B cell (primary cell): Measurements from ENCODE around the gene PIM3. TPM values are rescaled to one million over a fixed set of nuclear protein-coding genes. Genes with fewer than 3 reads are reported as not detected.
A peak's percentile ranks its signal among the peaks of the same experiment; 100 is the strongest.

ENCODE experiments used
- ATAC-seq: fragments of 200-7000 bp; cut with Tn5 transposase; one replicate; pipeline ENCODE4 v1.10.0; 2021; ENCODE audit warnings: low read depth, mild to moderate bottlenecking, moderate number of reproducible peaks, moderate library complexity
- CTCF ChIA-PET: fragments of 350-600 bp; sonication (Branson Sonifier 250); formaldehyde crosslinking; loops from one replicate; lab custom pipeline; 2021; ENCODE audit warnings: antibody characterized with exemption, inconsistent platforms; lab: Charles Lee
- POLR2A ChIA-PET: fragments of 350-600 bp; sonication (Branson Sonifier 250); formaldehyde crosslinking; loops from one replicate; lab custom pipeline; 2021; ENCODE audit warnings: antibody characterized with exemption; lab: Charles Lee
- DNase-seq: peaks from one replicate; pipeline ENCODE4 v3.0.0; 2013
- H2AFZ ChIP-seq: 2 replicates; pipeline ENCODE4 v1.6.1; 2012; ENCODE audit warnings: mild to moderate bottlenecking, low read depth, low read length; ENCODE audit not compliant: insufficient read depth, poor library complexity, severe bottlenecking
- H3K27ac ChIP-seq, 2 donors: 1 replicate in 1 of 2; 2 replicates in 1 of 2; pipeline ENCODE4 v1.5.1; 2012 to 2013; ENCODE audit warnings: low read length in 2 of 2, mild to moderate bottlenecking in 2 of 2, moderate library complexity in 1 of 2
- H3K27me3 ChIP-seq, 4 experiments: fragments of 200-600 bp in 1 of 4; sonication (generic) in 1 of 4; replicated peaks in 1 of 4; 1 replicate in 2 of 4; 2 replicates in 2 of 4; pipeline versions ENCODE4 v1.6.1 to v1.7.0; 2013 to 2016; ENCODE audit warnings: low read length in 3 of 4, mild to moderate bottlenecking in 2 of 4, mixed read lengths in 1 of 4, moderate library complexity in 1 of 4; ENCODE audit not compliant: insufficient read depth in 4 of 4, control insufficient read depth in 3 of 4; ENCODE audit errors: control extremely low read depth in 1 of 4
- H3K36me3 ChIP-seq, 2 experiments: replicated peaks in 1 of 2; 1 replicate in 1 of 2; 2 replicates in 1 of 2; pipeline versions ENCODE4 v1.6.1 to v1.7.1; 2013; ENCODE audit warnings: low read length in 1 of 2; ENCODE audit not compliant: insufficient read depth in 2 of 2, control insufficient read depth in 1 of 2; ENCODE audit errors: control extremely low read depth in 1 of 2, extremely low read depth in 1 of 2
- H3K4me1 ChIP-seq, 2 donors: fragments of 200-600 bp in 1 of 2; sonication (generic) in 1 of 2; 1 replicate in 1 of 2; 2 replicates in 1 of 2; pipeline versions ENCODE4 v1.5.1 to v1.6.1; 2013 to 2017; ENCODE audit warnings: low read length in 2 of 2; ENCODE audit not compliant: control insufficient read depth in 2 of 2, insufficient read depth in 2 of 2
- H3K4me2 ChIP-seq: replicated peaks from 2 replicates; pipeline ENCODE3; 2012; ENCODE audit warnings: mild to moderate bottlenecking, low read depth, low read length; ENCODE audit not compliant: poor library complexity, severe bottlenecking
- H3K4me3 ChIP-seq, 5 experiments: fragments of 200-600 bp in 1 of 5; sonication (generic) in 1 of 5; 1 replicate in 3 of 5; 2 replicates in 2 of 5; pipeline versions ENCODE4 v1.5.1 to v1.7.0; 2011 to 2016; ENCODE audit warnings: low read length in 4 of 5, mild to moderate bottlenecking in 4 of 5, low read depth in 2 of 5, control low read depth in 1 of 5, moderate library complexity in 1 of 5; ENCODE audit not compliant: insufficient read depth in 1 of 5; ENCODE audit errors: control extremely low read depth in 1 of 5, extremely low read depth in 1 of 5
- H3K79me2 ChIP-seq: fragments of 200-600 bp; sonication (generic); one replicate; pipeline ENCODE4 v1.6.0; 2016; ENCODE audit warnings: low read length; ENCODE audit not compliant: control insufficient read depth, insufficient read depth
- H3K9ac ChIP-seq: fragments of 200-600 bp; sonication (generic); 2 replicates; pipeline ENCODE4 v1.6.1; 2017; ENCODE audit warnings: mild to moderate bottlenecking, low read length, moderate library complexity
- H3K9me3 ChIP-seq, 3 donors: one replicate each; pipeline versions ENCODE4 v1.6.1 to v1.7.1; 2013; ENCODE audit warnings: low read length in 2 of 3; ENCODE audit not compliant: control insufficient read depth in 2 of 3, insufficient read depth in 1 of 3; ENCODE audit errors: control extremely low read depth in 1 of 3
- H4K20me1 ChIP-seq: 2 replicates; pipeline ENCODE4 v1.6.0; 2012; ENCODE audit warnings: mild to moderate bottlenecking, low read length; ENCODE audit not compliant: insufficient read depth, control insufficient read depth, poor library complexity, severe bottlenecking
- H3K27ac Mint-ChIP-seq: one replicate; pipeline ENCODE4 v1.8.0; 2021; ENCODE audit warnings: mixed read lengths
- H3K27me3 Mint-ChIP-seq: one replicate; pipeline ENCODE4 v1.8.0; 2021; ENCODE audit warnings: mixed read lengths
- H3K4me1 Mint-ChIP-seq: one replicate; pipeline ENCODE4 v1.8.0; 2021; ENCODE audit warnings: mixed read lengths
- H3K4me3 Mint-ChIP-seq: one replicate; pipeline ENCODE4 v1.8.0; 2021; ENCODE audit warnings: mixed read lengths
- H3K9me3 Mint-ChIP-seq: one replicate; pipeline ENCODE4 v1.8.0; 2022; ENCODE audit warnings: mixed read lengths; ENCODE audit not compliant: insufficient read depth
- EZH2 ChIP-seq: IDR thresholded peaks from 2 replicates; pipeline ENCODE4 v1.6.1; 2012; ENCODE audit warnings: borderline replicate concordance, low read depth, mild to moderate bottlenecking, moderate library complexity, low read length; ENCODE audit not compliant: insufficient read depth, poor library complexity, severe bottlenecking
- WGBS: methylation state at CpG from one replicate; pipeline ENCODE4 v1.1.5; 2013; ENCODE audit warnings: missing lambda C conversion rate; ENCODE audit not compliant: insufficient coverage; 5-methylcytosine and 5-hydroxymethylcytosine counted together
- intact Hi-C: fragments of 100-400 bp; cut with micrococcal nuclease; formaldehyde crosslinking; loops from one replicate; pipeline ENCODE4 v1.10.0; 2022
- polyA plus RNA-seq: library from polyadenylated mRNA; depleted of rRNA; stranded (reverse); fragments of >200 nt; gene quantifications from 2 replicates; pipeline ENCODE4 v1.2.3, GENCODE V29; 2012
- total RNA-seq, 2 donors: library from RNA; stranded (reverse); fragments of 120-200 nt in 1 of 2; gene quantifications; 1 replicate in 1 of 2; 2 replicates in 1 of 2; pipeline versions ENCODE4 v1.2.3 to v1.2.4, GENCODE V29; 2013 to 2022
- TF ChIP-seq, protein P1 (sequence below): fragments of 200-600 bp; IDR thresholded peaks from one replicate; pipeline ENCODE4 v1.8.0; 2022; ENCODE audit warnings: antibody characterized with exemption, mild to moderate bottlenecking

PIM3 gene
- total and polyA plus RNA-seq, 2 donors (not counting 1 experiment from before 2014, with no cell fraction given), result 74.6 to 128 TPM

DNA sequence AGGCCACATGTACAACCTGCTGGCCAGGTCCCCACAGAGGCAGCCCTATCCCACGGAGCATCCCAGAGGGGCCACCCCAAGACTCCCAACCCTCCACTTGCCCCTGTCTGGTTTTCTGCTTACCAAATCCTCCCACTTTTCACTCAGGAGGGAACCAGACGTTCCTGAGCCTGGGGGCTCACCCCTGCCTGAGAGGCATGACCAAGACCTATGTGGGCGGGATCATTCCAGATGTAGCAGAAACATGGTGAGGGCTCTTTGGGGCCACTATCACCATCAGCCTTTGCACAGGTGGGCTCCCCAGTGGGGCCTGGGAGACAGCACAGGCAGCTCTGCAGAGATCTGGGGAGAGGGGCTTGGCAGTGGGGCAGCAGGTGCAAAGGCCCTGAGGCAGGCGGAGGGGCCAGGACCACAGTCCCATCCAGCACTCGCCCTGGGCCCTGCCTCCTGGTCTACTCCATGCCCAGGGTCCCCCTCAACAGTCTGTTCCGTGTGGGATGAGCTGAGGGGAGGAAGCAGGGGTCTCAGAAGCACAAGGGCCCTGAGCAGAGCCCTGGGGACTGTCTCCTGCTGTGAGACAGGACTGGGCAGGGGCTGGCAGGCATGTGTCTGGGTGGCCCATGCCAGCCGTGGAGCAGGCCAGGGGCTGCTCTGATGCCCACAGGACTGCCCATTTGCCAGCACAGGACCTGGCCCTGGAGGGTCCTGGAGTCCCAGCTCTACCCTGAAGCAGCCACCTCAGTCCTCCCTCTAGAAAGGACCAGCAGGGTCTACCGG is 9.4 kb downstream of the PIM3 start:
- Histone ChIP-seq H3K4me3 (peak overlapping the region in 1 of 5 experiments; percentile 65), H3K9me3 (no peaks in the 10 kb centered on the region), H4K20me1 (peaks cover 39% of the 10 kb centered on the region), H3K4me2 (peak overlapping the region; percentile 98), H3K36me3 (peaks cover 0 to 3% of the 10 kb centered on the region in 2 experiments), H3K27ac (no peak overlapping the region), H2AFZ (no peak overlapping the region), H3K9ac (no peak overlapping the region), H3K4me1 (peaks cover 42 to 55% of the 10 kb centered on the region in 2 donors), H3K27me3 (no peaks in the 10 kb centered on the region), H3K79me2 (peaks cover 6% of the 10 kb centered on the region)
- POLR2A ChIA-PET, result interaction anchor here (1.5 to 3.3 kb wide), 4 partner anchors 9 to 221 kb away, joined by 3 to 43 read pairs (median 24); partner anchors contain the start of gene PIM3
- intact Hi-C loops, result loop anchor here (2.0 to 5.0 kb wide), 4 partner anchors 39 to 221 kb away; partner anchors contain the start of gene ZBED4
- Mint-ChIP-seq H3K4me3 (peak overlapping the region; percentile 84), H3K4me1 (peaks cover 41% of the 10 kb centered on the region), H3K9me3 (no peaks in the 10 kb centered on the region), H3K27me3 (no peaks in the 10 kb centered on the region), H3K27ac (peak overlapping the region; percentile 96)
- ATAC-seq (peak; percentile 1), DNase-seq (peak; percentile 40)
- CTCF ChIA-PET, result interaction anchor here (1.5 to 4.4 kb wide), 4 partner anchors 23 to 60 kb away, joined by 6 to 37 read pairs (median 10); no protein-coding TSS in a partner anchor
- 81% methylated on average over 7 of the region's 8 CpGs for WGBS
- TF ChIP-seq, protein P1, sequence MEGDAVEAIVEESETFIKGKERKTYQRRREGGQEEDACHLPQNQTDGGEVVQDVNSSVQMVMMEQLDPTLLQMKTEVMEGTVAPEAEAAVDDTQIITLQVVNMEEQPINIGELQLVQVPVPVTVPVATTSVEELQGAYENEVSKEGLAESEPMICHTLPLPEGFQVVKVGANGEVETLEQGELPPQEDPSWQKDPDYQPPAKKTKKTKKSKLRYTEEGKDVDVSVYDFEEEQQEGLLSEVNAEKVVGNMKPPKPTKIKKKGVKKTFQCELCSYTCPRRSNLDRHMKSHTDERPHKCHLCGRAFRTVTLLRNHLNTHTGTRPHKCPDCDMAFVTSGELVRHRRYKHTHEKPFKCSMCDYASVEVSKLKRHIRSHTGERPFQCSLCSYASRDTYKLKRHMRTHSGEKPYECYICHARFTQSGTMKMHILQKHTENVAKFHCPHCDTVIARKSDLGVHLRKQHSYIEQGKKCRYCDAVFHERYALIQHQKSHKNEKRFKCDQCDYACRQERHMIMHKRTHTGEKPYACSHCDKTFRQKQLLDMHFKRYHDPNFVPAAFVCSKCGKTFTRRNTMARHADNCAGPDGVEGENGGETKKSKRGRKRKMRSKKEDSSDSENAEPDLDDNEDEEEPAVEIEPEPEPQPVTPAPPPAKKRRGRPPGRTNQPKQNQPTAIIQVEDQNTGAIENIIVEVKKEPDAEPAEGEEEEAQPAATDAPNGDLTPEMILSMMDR, result no peak
- TF ChIP-seq EZH2, result no peak
